Erythroblast (primary cell): ENCODE data around the gene SMURF2.

ENCODE experiments used
- GATA1 ChIP-seq: IDR thresholded peaks from 2 replicates; pipeline ENCODE4 v1.6.1; 2011; ENCODE audit warnings: low read depth, mild to moderate bottlenecking, control low read depth, low read length, moderate library complexity
- POLR2A ChIP-seq: IDR thresholded peaks from 2 replicates; pipeline ENCODE4 v1.6.1; 2011; ENCODE audit warnings: mild to moderate bottlenecking, low read length

DNA sequence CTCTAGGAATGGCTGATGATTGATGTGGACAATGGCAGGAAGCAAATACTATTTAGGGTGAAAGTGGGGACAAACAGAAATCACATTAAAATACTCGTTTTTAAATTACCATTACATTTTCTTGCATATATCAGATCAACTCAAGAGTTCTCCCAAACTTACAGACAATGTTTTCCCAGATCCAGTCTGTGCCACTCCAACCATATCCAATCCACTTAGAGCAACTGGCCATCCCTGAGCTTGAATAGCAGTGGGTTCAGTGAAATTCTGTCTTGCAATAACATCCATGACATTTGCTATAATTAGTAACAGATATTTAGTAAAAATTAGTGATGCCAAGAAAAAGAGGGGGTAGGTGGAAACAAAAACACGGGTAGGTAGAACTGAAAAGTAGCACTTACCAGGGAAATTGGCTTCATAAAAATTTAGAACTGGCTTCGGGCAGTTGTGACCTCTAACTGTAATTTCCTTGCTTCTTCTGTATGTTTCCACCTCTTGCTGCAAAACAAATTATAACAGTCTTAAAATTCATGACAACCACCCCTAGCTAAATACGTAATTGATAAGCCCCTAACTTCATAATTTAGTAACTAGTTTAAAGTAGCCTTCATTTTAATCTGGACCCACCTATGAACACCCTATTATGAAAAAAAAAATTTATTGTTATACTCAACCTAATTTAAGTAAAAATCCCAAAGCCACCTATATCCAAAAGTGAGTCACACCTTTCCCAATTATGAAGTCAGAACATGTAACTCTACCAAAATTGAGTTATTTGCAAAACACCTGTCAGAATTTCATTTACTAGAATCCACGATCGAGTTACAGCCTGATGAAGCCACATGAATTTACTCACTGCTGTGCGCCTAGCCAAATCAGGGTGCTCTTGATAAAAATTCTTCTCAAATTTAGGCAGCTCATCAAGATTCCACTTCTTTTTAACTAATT is 158.0 kb downstream of the SMURF2 start:
- TF ChIP-seq POLR2A (no peak), GATA1 (no peak)
